ENCODE measurements around the gene POU2AF3. TPM values are rescaled to one million over a fixed set of nuclear protein-coding genes. Genes with fewer than 3 reads are reported as not detected.
A peak's percentile ranks its signal among the peaks of the same experiment; 100 is the strongest.

POU2AF3 gene
- total RNA-seq (1 to 10 TPM; 6.4 to 9.0 TPM), polyA plus RNA-seq (ENCODE audit: insufficient read depth, low read depth, low replicate concordance) (11.5 TPM)
- long read RNA-seq, donor 1 = 0 reads
- long read RNA-seq, donor 2 = 0 reads

- intact Hi-C loops (cut with DNase I; ENCODE audit: low total_unique reads) = no loop called here
- Histone ChIP-seq H3K4me1 (peaks cover 3% of the 10 kb centered on the region), H3K27me3 (no peaks in the 10 kb centered on the region), H3K4me3 (peak within 1 kb of the TSS; percentile 68 to 79), H3K9me3 (no peaks in the 10 kb centered on the region), H3K27ac (peak within 1 kb of the TSS; percentile 74 to 87), H3K36me3 (ENCODE audit: low read depth, missing control alignments) (no peaks in the 10 kb centered on the region)
- no peak for TF ChIP-seq POLR2A (IDR thresholded peaks at IDR 0.05)
- TF ChIP-seq CTCF (IDR thresholded peaks at IDR 0.05) = no peak
- DNase-seq = peak; percentile 46
- WGBS, 2 donors = 4 to 7% methylated on average over 17 to 57 of the region's 57 CpGs
Observed at GRCh38 chr11:111298413-111299100, at the start of gene POU2AF3. Gene POU2AF3 (plus strand): TSS chr11:111298546. CDS start chr11:111298582, 36 bp downstream.

GRCh38 chr11:111250936-111251335 is 47.4 kb upstream of the POU2AF3 start:
- TF ChIP-seq CTCF (IDR thresholded peaks at IDR 0.05) (no peak), POLR2A (IDR thresholded peaks at IDR 0.05) (no peak)
- Histone ChIP-seq H3K36me3 (ENCODE audit: low read depth, missing control alignments) (no peaks in the 10 kb centered on the region), H3K4me3 (no peak overlapping the region), H3K27me3 (no peaks in the 10 kb centered on the region), H3K4me1 (no peaks in the 10 kb centered on the region), H3K9me3 (no peaks in the 10 kb centered on the region), H3K27ac (no peak overlapping the region)
- intact Hi-C loops (cut with DNase I; ENCODE audit: low total_unique reads) = no loop called here
- DNase-seq = no peak
- WGBS, 2 donors = 72 to 79% methylated on average over 2 of the region's 2 CpGs

DNA sequence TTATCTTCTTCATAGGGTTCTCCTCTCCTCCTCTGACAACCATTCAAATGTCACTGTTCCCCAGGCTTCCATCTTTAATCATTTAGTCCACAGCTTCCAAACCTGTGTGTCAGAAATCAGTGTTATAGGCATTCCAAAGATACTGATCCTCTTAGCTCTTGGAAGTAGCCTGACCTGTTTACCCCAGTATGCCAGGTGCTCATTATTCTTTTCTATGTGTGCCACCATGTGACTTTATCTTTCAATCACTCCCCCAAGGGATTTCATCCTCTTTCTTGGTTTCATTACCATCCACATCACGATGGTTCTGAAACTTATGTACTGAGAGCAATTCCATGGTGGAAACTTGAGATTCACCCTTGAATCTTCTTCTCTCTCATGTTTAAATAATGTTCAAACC is 45.2 kb upstream of the POU2AF3 start:
- no peaks in the 10 kb centered on the region for H3K4me1 ChIP-seq
- no peak overlapping the region for H3K4me3 ChIP-seq
- intact Hi-C loops (cut with DNase I; ENCODE audit: low total_unique reads) = no loop called here
- no peaks in the 10 kb centered on the region for H3K36me3 ChIP-seq (ENCODE audit: low read depth, missing control alignments)
- 82 to 100% methylated on average over 1 of the region's 1 CpG for WGBS, 2 donors
- H3K27ac ChIP-seq = no peak overlapping the region
- TF ChIP-seq CTCF (IDR thresholded peaks at IDR 0.05) (no peak), POLR2A (IDR thresholded peaks at IDR 0.05) (no peak)
- no peaks in the 10 kb centered on the region for H3K27me3 ChIP-seq
- DNase-seq = no peak
- no peaks in the 10 kb centered on the region for H3K9me3 ChIP-seq

GRCh38 chr11:111253630-111254029 is 44.7 kb upstream of the POU2AF3 start:
- no peaks in the 10 kb centered on the region for H3K36me3 ChIP-seq (ENCODE audit: low read depth, missing control alignments)
- WGBS, 2 donors = 93% methylated on average over 5 of the region's 5 CpGs
- no peaks in the 10 kb centered on the region for H3K27me3 ChIP-seq
- intact Hi-C loops (cut with DNase I; ENCODE audit: low total_unique reads) = no loop called here
- no peak for DNase-seq
- TF ChIP-seq POLR2A (IDR thresholded peaks at IDR 0.05) (no peak), CTCF (IDR thresholded peaks at IDR 0.05) (no peak)
- H3K27ac ChIP-seq = no peak overlapping the region
- H3K9me3 ChIP-seq = no peaks in the 10 kb centered on the region
- H3K4me1 ChIP-seq = no peaks in the 10 kb centered on the region
- H3K4me3 ChIP-seq = no peak overlapping the region

DNA sequence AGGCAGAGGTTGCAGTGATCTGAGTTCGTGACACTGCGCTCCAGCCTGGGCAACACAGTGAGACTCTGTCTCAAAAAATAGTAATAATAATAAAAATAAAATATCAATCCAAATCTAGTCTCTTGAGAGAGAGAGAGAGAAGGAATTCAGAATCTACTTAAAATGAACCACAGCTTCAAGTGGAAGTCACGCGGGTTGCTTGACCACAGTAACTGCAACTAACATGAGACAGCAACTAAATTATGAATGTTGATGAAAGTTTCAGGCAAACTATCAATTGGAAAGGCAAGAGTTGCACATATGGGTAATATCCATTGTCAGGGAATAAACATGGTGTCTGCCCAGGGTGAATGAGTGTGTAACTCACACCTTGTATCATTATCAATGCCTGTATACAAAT is 40.3 kb upstream of the POU2AF3 start:
- TF ChIP-seq CTCF (IDR thresholded peaks at IDR 0.05) (no peak), POLR2A (IDR thresholded peaks at IDR 0.05) (no peak)
- Histone ChIP-seq H3K4me1 (no peaks in the 10 kb centered on the region), H3K27ac (no peak overlapping the region), H3K4me3 (no peak overlapping the region), H3K27me3 (no peaks in the 10 kb centered on the region), H3K9me3 (no peaks in the 10 kb centered on the region), H3K36me3 (ENCODE audit: low read depth, missing control alignments) (no peaks in the 10 kb centered on the region)
- 92 to 95% methylated on average over 4 of the region's 4 CpGs for WGBS, 2 donors
- no peak for DNase-seq
- intact Hi-C loops (cut with DNase I; ENCODE audit: low total_unique reads) = no loop called here
